ENCODE results near the gene DACH2.

- TF ChIP-seq CTCF (IDR thresholded peaks at IDR 0.05): no peak
- TF ChIP-seq POLR2AphosphoS5 (IDR thresholded peaks at IDR 0.05): no peak
- no peak for TF ChIP-seq POLR2A (IDR thresholded peaks at IDR 0.05)
These were observed 200.4 kb downstream of the DACH2 start for GRCh38 chrX:86348669-86349068.

Data from prostate gland (tissue), 2 donors.